Liver (tissue), 9 donors: ENCODE data around the gene FLT1. TPM values are rescaled to one million over a fixed set of nuclear protein-coding genes. Genes with fewer than 3 reads are reported as not detected.

Experiments
- DNase-seq: peaks from one replicate; pipeline ENCODE4 v3.0.0-alpha.2; 2017; ENCODE audit warnings: low spot score
- H3K27ac ChIP-seq, 2 donors: one replicate each; pipeline ENCODE4 v1.7.0; 2013; ENCODE audit warnings: inconsistent platforms in 2 of 2, low read length in 2 of 2, control low read depth in 1 of 2, low read depth in 1 of 2, mild to moderate bottlenecking in 1 of 2
- H3K27me3 ChIP-seq, 4 donors: one replicate each; pipeline versions ENCODE4 v1.6.1 to v1.7.0; 2013; ENCODE audit warnings: low read length in 3 of 4, inconsistent platforms in 1 of 4, mild to moderate bottlenecking in 1 of 4, moderate library complexity in 1 of 4; ENCODE audit not compliant: control insufficient read depth in 4 of 4, insufficient read depth in 4 of 4
- H3K36me3 ChIP-seq, 4 donors: one replicate each; pipeline versions ENCODE4 v1.6.1 to v1.7.0; 2013; ENCODE audit warnings: low read length in 3 of 4, mild to moderate bottlenecking in 3 of 4, low read depth in 1 of 4, moderate library complexity in 1 of 4; ENCODE audit not compliant: control insufficient read depth in 4 of 4, insufficient read depth in 3 of 4
- H3K4me1 ChIP-seq, 4 donors: one replicate each; pipeline versions ENCODE4 v1.6.1 to v1.7.0; 2013; ENCODE audit warnings: low read length in 3 of 4, mild to moderate bottlenecking in 3 of 4, moderate library complexity in 1 of 4; ENCODE audit not compliant: control insufficient read depth in 4 of 4, insufficient read depth in 4 of 4
- H3K4me3 ChIP-seq, 3 donors: one replicate each; pipeline versions ENCODE4 v1.6.1 to v1.7.0; 2013; ENCODE audit warnings: low read length in 3 of 3, control low read depth in 1 of 3, low read depth in 1 of 3, mild to moderate bottlenecking in 1 of 3
- H3K9ac ChIP-seq, 2 donors: one replicate each; pipeline ENCODE4 v1.7.0; 2013; ENCODE audit warnings: low read length in 2 of 2, mild to moderate bottlenecking in 2 of 2, moderate library complexity in 2 of 2, control low read depth in 1 of 2, low read depth in 1 of 2
- H3K9me3 ChIP-seq, 4 donors: one replicate each; pipeline versions ENCODE4 v1.6.1 to v1.7.0; 2013; ENCODE audit warnings: low read length in 3 of 4; ENCODE audit not compliant: control insufficient read depth in 4 of 4
- EGR1 ChIP-seq, 2 donors: IDR thresholded peaks; 2 replicates each; pipeline ENCODE4 v1.6.1; 2016 to 2018; ENCODE audit warnings: antibody characterized with exemption in 2 of 2, low read depth in 2 of 2
- GABPA ChIP-seq, 2 donors: IDR thresholded peaks in 1 of 2; conservative IDR thresholded peaks in 1 of 2; 2 replicates each; pipeline ENCODE4 v1.6.1; 2016; ENCODE audit warnings: antibody characterized with exemption in 2 of 2, mild to moderate bottlenecking in 1 of 2, moderate library complexity in 1 of 2
- HNF4A ChIP-seq, 2 donors: conservative IDR thresholded peaks; 2 replicates each; pipeline ENCODE4 v1.6.1; 2016; ENCODE audit warnings: antibody characterized with exemption in 2 of 2, mild to moderate bottlenecking in 2 of 2
- HNF4G ChIP-seq: IDR thresholded peaks from 2 replicates; pipeline ENCODE4 v1.6.1; 2016; ENCODE audit warnings: antibody characterized with exemption
- JUND ChIP-seq, 2 donors: IDR thresholded peaks; 2 replicates each; pipeline ENCODE4 v1.6.1; 2016; ENCODE audit warnings: antibody characterized with exemption in 2 of 2
- NR2F2 ChIP-seq: IDR thresholded peaks from 2 replicates; pipeline ENCODE4 v1.6.1; 2016; ENCODE audit warnings: antibody characterized with exemption
- RAD21 ChIP-seq, 2 donors: IDR thresholded peaks; 2 replicates each; pipeline ENCODE4 v1.6.1; 2016; ENCODE audit warnings: antibody characterized with exemption in 2 of 2, mild to moderate bottlenecking in 2 of 2
- RXRA ChIP-seq, 2 donors: IDR thresholded peaks; 2 replicates each; pipeline ENCODE4 v1.6.1; 2017 to 2018; ENCODE audit warnings: antibody characterized with exemption in 2 of 2, mild to moderate bottlenecking in 1 of 2
- SP1 ChIP-seq: IDR thresholded peaks from 2 replicates; pipeline ENCODE4 v1.6.1; 2018; ENCODE audit warnings: antibody characterized with exemption, mild to moderate bottlenecking
- TAF1 ChIP-seq: conservative IDR thresholded peaks from 2 replicates; pipeline ENCODE4 v1.6.1; 2016; ENCODE audit warnings: antibody characterized with exemption, mild to moderate bottlenecking
- YY1 ChIP-seq: IDR thresholded peaks from 2 replicates; pipeline ENCODE4 v1.6.1; 2016; ENCODE audit warnings: antibody characterized with exemption, mild to moderate bottlenecking
- WGBS: extraction: QIAGEN DNeasy Blood & Tissue Kit; methylation state at CpG from one replicate; pipeline ENCODE4 v1.1.7; 2013; 5-methylcytosine and 5-hydroxymethylcytosine counted together
- polyA plus RNA-seq, 2 donors: library from polyadenylated mRNA; stranded (reverse) in 1 of 2; unstranded in 1 of 2; fragments of 200-250 nt in 1 of 2; fragments of >200 nt in 1 of 2; fragmentation: Nextera tagmentation in 1 of 2; extraction: Ambion mirVana in 1 of 2; gene quantifications; one replicate each; pipeline versions ENCODE4 v1.2.1 to v1.2.3, GENCODE V29; 2013 to 2015
- total RNA-seq, 2 donors: library from RNA; depleted of rRNA; stranded (reverse); fragments of >200 nt; gene quantifications; one replicate each; pipeline ENCODE4 v1.2.3, GENCODE V29; 2014
- TF ChIP-seq, protein P1 (sequence below): IDR thresholded peaks from 2 replicates; pipeline ENCODE4 v1.6.1; 2016; ENCODE audit warnings: antibody characterized with exemption, mild to moderate bottlenecking
- TF ChIP-seq, protein P2 (sequence below): fragments of 150-350 bp; IDR thresholded peaks from 2 replicates; pipeline ENCODE4 v1.5.1; 2017; ENCODE audit warnings: improper control_type of control experiment, low read depth, low read length; ENCODE audit not compliant: missing input control
- TF ChIP-seq, protein P3 (sequence below): IDR thresholded peaks from 2 replicates; pipeline ENCODE4 v1.6.1; 2016; ENCODE audit warnings: antibody characterized with exemption
- donor health status: healthy.
- donor health status: healthy.
- donor health status: healthy.
- donor health status: healthy.
- donor health status: healthy.

Gene FLT1
- total and polyA plus RNA-seq, 4 donors: 4.1 to 19.7 (median 9.3) TPM

DNA sequence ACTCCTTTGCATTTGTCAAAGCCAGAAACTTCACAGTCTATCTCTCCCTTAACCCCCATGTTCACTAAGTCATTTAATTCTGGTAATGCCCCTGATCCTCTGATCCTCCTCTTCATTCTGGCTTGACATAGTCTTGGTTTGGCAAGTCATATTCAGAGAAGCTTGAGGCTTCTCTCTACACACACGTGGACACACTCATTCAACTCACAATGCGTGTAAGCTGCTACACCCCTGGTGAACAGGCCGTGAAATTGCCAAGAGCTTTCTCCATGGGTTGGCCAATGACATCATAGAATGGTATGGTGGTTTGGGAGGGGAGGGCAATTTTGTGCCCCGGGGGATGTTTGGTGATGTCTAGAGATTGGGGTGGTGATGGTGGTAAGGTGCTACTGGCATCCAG is 47.9 kb upstream of the FLT1 start:
- Histone ChIP-seq H3K9me3 (peaks cover 4 to 12% (median 6%) of the 10 kb centered on the region in 4 donors), H3K4me3 (no peak overlapping the region), H3K36me3 (no peaks in the 10 kb centered on the region), H3K9ac (no peak overlapping the region), H3K27ac (no peak overlapping the region), H3K27me3 (no peaks in the 10 kb centered on the region), H3K4me1 (no peaks in the 10 kb centered on the region)
- TF ChIP-seq JUND (IDR thresholded peaks at IDR 0.05): no peak
- TF ChIP-seq, protein P1, sequence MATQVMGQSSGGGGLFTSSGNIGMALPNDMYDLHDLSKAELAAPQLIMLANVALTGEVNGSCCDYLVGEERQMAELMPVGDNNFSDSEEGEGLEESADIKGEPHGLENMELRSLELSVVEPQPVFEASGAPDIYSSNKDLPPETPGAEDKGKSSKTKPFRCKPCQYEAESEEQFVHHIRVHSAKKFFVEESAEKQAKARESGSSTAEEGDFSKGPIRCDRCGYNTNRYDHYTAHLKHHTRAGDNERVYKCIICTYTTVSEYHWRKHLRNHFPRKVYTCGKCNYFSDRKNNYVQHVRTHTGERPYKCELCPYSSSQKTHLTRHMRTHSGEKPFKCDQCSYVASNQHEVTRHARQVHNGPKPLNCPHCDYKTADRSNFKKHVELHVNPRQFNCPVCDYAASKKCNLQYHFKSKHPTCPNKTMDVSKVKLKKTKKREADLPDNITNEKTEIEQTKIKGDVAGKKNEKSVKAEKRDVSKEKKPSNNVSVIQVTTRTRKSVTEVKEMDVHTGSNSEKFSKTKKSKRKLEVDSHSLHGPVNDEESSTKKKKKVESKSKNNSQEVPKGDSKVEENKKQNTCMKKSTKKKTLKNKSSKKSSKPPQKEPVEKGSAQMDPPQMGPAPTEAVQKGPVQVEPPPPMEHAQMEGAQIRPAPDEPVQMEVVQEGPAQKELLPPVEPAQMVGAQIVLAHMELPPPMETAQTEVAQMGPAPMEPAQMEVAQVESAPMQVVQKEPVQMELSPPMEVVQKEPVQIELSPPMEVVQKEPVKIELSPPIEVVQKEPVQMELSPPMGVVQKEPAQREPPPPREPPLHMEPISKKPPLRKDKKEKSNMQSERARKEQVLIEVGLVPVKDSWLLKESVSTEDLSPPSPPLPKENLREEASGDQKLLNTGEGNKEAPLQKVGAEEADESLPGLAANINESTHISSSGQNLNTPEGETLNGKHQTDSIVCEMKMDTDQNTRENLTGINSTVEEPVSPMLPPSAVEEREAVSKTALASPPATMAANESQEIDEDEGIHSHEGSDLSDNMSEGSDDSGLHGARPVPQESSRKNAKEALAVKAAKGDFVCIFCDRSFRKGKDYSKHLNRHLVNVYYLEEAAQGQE: no peak
- no peak for TF ChIP-seq RAD21 (IDR thresholded peaks at IDR 0.05)
- TF ChIP-seq NR2F2: no peak
- no peak for TF ChIP-seq HNF4A (conservative IDR thresholded peaks at IDR 0.05)
- TF ChIP-seq YY1: no peak
- TF ChIP-seq, protein P2, sequence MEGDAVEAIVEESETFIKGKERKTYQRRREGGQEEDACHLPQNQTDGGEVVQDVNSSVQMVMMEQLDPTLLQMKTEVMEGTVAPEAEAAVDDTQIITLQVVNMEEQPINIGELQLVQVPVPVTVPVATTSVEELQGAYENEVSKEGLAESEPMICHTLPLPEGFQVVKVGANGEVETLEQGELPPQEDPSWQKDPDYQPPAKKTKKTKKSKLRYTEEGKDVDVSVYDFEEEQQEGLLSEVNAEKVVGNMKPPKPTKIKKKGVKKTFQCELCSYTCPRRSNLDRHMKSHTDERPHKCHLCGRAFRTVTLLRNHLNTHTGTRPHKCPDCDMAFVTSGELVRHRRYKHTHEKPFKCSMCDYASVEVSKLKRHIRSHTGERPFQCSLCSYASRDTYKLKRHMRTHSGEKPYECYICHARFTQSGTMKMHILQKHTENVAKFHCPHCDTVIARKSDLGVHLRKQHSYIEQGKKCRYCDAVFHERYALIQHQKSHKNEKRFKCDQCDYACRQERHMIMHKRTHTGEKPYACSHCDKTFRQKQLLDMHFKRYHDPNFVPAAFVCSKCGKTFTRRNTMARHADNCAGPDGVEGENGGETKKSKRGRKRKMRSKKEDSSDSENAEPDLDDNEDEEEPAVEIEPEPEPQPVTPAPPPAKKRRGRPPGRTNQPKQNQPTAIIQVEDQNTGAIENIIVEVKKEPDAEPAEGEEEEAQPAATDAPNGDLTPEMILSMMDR: no peak
- TF ChIP-seq HNF4G: no peak
- no peak for TF ChIP-seq RXRA (IDR thresholded peaks at IDR 0.05)
- TF ChIP-seq TAF1: no peak
- TF ChIP-seq GABPA (IDR thresholded peaks at IDR 0.05 in 1 of 2, conservative IDR thresholded peaks at IDR 0.05 in 1 of 2): no peak
- DNase-seq: no peak
- 84% methylated on average over 4 of the region's 4 CpGs for WGBS

DNA sequence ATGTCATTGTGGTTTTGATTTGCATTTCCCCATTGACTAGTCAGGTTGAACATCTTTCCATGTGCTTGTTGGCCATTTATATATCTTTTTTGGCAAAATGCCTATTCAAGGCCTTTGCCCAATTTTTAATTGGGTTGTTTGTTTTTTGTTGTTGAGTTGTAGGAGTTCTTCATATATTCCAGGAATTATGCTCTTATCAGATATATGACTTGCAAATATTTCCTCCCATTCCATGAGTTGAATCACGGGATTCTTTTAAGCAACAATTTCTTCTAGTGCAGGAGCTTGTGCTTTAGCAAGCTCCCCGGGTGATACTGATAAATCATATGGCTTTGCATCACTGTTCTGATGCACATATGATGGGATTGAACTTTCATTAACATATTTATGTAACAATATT is 47.0 kb upstream of the FLT1 start:
- no peak for DNase-seq
- Histone ChIP-seq H3K9ac (no peak overlapping the region), H3K27ac (no peak overlapping the region), H3K4me1 (no peaks in the 10 kb centered on the region), H3K4me3 (no peak overlapping the region), H3K36me3 (no peaks in the 10 kb centered on the region), H3K9me3 (peaks cover 4 to 12% (median 6%) of the 10 kb centered on the region in 4 donors), H3K27me3 (no peaks in the 10 kb centered on the region)
- TF ChIP-seq NR2F2 (no peak), YY1 (no peak), GABPA (IDR thresholded peaks at IDR 0.05 in 1 of 2, conservative IDR thresholded peaks at IDR 0.05 in 1 of 2) (no peak), SP1 (no peak), RXRA (IDR thresholded peaks at IDR 0.05) (no peak), JUND (IDR thresholded peaks at IDR 0.05) (no peak), HNF4G (no peak), EGR1 (IDR thresholded peaks at IDR 0.05; ENCODE audit: low read depth in 2 of 2) (no peak)
- TF ChIP-seq, protein P3, sequence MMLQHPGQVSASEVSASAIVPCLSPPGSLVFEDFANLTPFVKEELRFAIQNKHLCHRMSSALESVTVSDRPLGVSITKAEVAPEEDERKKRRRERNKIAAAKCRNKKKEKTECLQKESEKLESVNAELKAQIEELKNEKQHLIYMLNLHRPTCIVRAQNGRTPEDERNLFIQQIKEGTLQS: no peak
- TF ChIP-seq, protein P2: no peak
- TF ChIP-seq, protein P1: no peak
- 79% methylated on average over 2 of the region's 2 CpGs for WGBS
